Measurements from ENCODE around the gene OPN4. TPM values are rescaled to one million over a fixed set of nuclear protein-coding genes. Genes with fewer than 3 reads are reported as not detected.

OPN4 gene
- total RNA-seq, 3 donors from 2014 or later (not counting 1 experiment from before 2014, with no cell fraction given), result not detected

DNA sequence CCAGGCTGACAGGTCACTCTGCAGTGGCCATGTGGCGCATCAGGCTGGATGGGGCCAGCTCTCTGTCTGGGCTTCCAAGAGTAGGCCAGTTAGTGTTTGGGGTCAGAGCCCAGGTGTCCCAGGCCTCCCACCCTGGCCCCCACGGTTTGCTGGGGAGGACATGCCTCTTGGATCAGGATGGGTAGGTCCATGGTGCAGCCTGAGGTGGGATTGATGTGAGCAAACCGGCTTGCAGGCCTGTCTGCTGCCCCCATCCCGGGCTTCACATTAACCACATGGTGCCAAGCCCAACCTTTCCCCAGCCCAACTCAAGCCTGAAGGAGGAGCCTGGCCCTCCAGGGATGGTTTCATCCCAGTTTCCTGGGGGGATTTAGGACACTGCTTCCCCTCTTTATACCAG lies 53.2 kb downstream of the OPN4 start:
- H3K4me3 ChIP-seq (ENCODE audit: low read length), result no peak overlapping the region
- H3K27me3 Mint-ChIP-seq (ENCODE audit: low read depth in 2 of 2), result no peaks in the 10 kb centered on the region
- DNase-seq (no peak), ATAC-seq (no peak)
- no peak overlapping the region for H3K27ac Mint-ChIP-seq
- no peak overlapping the region for H3K4me3 Mint-ChIP-seq
- peaks cover 25 to 34% of the 10 kb centered on the region in 2 donors for H3K4me1 Mint-ChIP-seq
- intact Hi-C loops (cut with micrococcal nuclease), result no loop called here
- no peaks in the 10 kb centered on the region for H3K9me3 Mint-ChIP-seq
- 74% methylated on average over 4 of the region's 4 CpGs for WGBS (ENCODE audit: insufficient coverage)
- TF ChIP-seq, protein P1, sequence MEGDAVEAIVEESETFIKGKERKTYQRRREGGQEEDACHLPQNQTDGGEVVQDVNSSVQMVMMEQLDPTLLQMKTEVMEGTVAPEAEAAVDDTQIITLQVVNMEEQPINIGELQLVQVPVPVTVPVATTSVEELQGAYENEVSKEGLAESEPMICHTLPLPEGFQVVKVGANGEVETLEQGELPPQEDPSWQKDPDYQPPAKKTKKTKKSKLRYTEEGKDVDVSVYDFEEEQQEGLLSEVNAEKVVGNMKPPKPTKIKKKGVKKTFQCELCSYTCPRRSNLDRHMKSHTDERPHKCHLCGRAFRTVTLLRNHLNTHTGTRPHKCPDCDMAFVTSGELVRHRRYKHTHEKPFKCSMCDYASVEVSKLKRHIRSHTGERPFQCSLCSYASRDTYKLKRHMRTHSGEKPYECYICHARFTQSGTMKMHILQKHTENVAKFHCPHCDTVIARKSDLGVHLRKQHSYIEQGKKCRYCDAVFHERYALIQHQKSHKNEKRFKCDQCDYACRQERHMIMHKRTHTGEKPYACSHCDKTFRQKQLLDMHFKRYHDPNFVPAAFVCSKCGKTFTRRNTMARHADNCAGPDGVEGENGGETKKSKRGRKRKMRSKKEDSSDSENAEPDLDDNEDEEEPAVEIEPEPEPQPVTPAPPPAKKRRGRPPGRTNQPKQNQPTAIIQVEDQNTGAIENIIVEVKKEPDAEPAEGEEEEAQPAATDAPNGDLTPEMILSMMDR (IDR thresholded peaks at IDR 0.05), result no peak
- no peaks in the 10 kb centered on the region for H3K36me3 ChIP-seq (ENCODE audit: control insufficient read depth, insufficient read depth, low read length)
- no peaks in the 10 kb centered on the region for H3K36me3 Mint-ChIP-seq
- no peak overlapping the region for H3K27ac ChIP-seq (ENCODE audit: low read length)
- no peaks in the 10 kb centered on the region for H3K9me3 ChIP-seq (ENCODE audit: control insufficient read depth, insufficient read depth, low read length)
- peaks cover 20% of the 10 kb centered on the region for H3K4me1 ChIP-seq (ENCODE audit: control insufficient read depth, insufficient read depth, low read length)
- H3K27me3 ChIP-seq (ENCODE audit: control insufficient read depth, insufficient read depth, low read length), result no peaks in the 10 kb centered on the region

DNA sequence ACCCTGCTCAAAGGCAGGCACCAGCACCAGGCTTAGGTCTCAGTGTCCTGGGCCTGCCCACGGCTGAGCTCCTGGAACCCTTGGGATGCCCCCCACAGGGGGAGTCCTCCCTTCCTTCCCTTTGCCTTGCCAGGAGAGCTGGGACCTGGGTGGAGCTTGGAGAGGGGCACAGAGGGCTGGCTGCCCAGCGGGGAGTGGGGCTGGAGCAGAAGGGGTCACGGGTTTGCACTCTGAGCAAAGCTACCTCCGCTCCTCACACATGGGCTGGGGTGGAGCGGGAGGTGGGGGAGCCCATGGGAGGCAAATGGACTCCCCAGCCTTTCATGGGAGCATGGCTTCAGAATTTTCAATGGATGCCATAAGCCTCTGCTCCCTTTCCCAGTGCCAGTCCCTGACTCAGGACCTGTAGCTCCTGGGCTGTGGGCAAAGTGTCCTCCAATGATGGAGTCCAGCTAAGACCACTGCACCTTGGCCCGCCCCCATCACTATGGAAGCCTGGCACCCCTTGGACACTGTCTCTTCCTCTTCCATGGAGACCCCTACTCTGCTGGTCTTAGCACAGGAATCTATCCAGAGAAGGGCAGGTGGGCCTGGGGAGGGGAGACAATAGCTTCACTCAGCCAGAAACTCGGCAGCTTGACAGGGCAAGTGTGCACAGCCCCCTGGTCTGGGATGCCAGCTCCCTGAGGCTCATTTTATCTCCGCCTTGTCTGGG lies 53.9 kb downstream of the OPN4 start:
- intact Hi-C loops (cut with micrococcal nuclease), result no loop called here
- TF ChIP-seq, protein P1 (IDR thresholded peaks at IDR 0.05), result no peak
- 97% methylated on average over 8 of the region's 8 CpGs for WGBS (ENCODE audit: insufficient coverage)
- Mint-ChIP-seq H3K4me1 (peaks cover 25 to 34% of the 10 kb centered on the region in 2 donors), H3K9me3 (no peaks in the 10 kb centered on the region), H3K27ac (no peak overlapping the region), H3K36me3 (no peaks in the 10 kb centered on the region), H3K4me3 (no peak overlapping the region), H3K27me3 (ENCODE audit: low read depth in 2 of 2) (no peaks in the 10 kb centered on the region)
- peaks cover 22% of the 10 kb centered on the region for H3K4me1 ChIP-seq (ENCODE audit: control insufficient read depth, insufficient read depth, low read length)
- no peak overlapping the region for H3K27ac ChIP-seq (ENCODE audit: low read length)
- H3K4me3 ChIP-seq (ENCODE audit: low read length), result no peak overlapping the region
- no peaks in the 10 kb centered on the region for H3K27me3 ChIP-seq (ENCODE audit: control insufficient read depth, insufficient read depth, low read length)
- DNase-seq, result no peak
- H3K9me3 ChIP-seq (ENCODE audit: control insufficient read depth, insufficient read depth, low read length), result no peaks in the 10 kb centered on the region
- no peak for ATAC-seq
- H3K36me3 ChIP-seq (ENCODE audit: control insufficient read depth, insufficient read depth, low read length), result no peaks in the 10 kb centered on the region

DNA sequence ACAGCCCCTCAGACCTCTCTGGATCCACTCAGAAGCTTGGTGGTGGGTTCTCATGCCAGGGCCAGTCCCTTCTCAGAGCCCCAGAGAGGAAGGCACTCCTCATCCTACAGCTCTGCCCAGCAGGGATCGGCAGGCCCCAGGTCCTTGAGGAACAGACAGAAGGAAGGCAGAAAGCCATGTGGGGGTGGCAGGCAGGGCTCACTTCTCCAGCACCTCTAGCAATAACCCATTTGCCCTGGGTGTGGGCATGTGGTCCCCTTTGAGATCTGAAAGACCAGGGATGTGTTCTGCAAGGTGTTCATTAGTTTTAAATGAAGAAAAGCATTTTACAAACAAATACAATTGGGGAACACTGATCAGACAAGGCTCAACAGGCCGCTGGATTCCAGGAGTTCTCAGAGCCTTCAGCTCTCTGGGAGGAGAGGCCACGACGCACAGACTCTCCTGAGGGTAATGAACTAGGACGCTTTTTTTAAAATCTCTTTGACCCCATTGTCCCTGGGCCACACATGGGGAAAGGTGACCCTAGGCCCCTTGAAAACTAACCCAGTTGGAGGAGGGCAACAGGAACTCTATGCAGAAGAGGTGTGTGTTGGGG lies 54.5 kb downstream of the OPN4 start:
- H3K27ac Mint-ChIP-seq, result peak overlapping the region in 1 of 2 donors; percentile 93
- Histone ChIP-seq H3K27ac (ENCODE audit: low read length) (no peak overlapping the region), H3K4me3 (ENCODE audit: low read length) (no peak overlapping the region), H3K4me1 (ENCODE audit: control insufficient read depth, insufficient read depth, low read length) (peaks cover 22% of the 10 kb centered on the region), H3K9me3 (ENCODE audit: control insufficient read depth, insufficient read depth, low read length) (no peaks in the 10 kb centered on the region), H3K27me3 (ENCODE audit: control insufficient read depth, insufficient read depth, low read length) (no peaks in the 10 kb centered on the region), H3K36me3 (ENCODE audit: control insufficient read depth, insufficient read depth, low read length) (no peaks in the 10 kb centered on the region)
- H3K4me1 Mint-ChIP-seq, result peaks cover 25 to 34% of the 10 kb centered on the region in 2 donors
- H3K9me3 Mint-ChIP-seq, result no peaks in the 10 kb centered on the region
- H3K4me3 Mint-ChIP-seq, result peak overlapping the region; percentile 9
- intact Hi-C loops (cut with micrococcal nuclease), result no loop called here
- no peaks in the 10 kb centered on the region for H3K36me3 Mint-ChIP-seq
- DNase-seq (no peak), ATAC-seq (no peak)
- H3K27me3 Mint-ChIP-seq (ENCODE audit: low read depth in 2 of 2), result no peaks in the 10 kb centered on the region
- TF ChIP-seq, protein P1 (IDR thresholded peaks at IDR 0.05), result no peak
- WGBS (ENCODE audit: insufficient coverage), result 96% methylated on average over 5 of the region's 5 CpGs
